Stomach (tissue), 9 donors: Measurements from ENCODE around the gene GJC3. TPM values are rescaled to one million over a fixed set of nuclear protein-coding genes. Genes with fewer than 3 reads are reported as not detected.
"Not testable (repeated sequence)": the region's sequence is repeated elsewhere in the genome, so short reads cannot be mapped to it uniquely, and the experiment has no call there.

Source experiments
- DNase-seq, 2 donors: peaks; one replicate each; pipeline versions ENCODE4 v3.0.0 to v3.0.0-alpha.2; 2013 to 2019
- H3K27ac ChIP-seq, 5 donors: fragments of 200-600 bp in 4 of 5; sonication (generic) in 4 of 5; one replicate each; pipeline ENCODE4 v1.5.1; 2013 to 2019; ENCODE audit warnings: mild to moderate bottlenecking in 1 of 5, moderate library complexity in 1 of 5
- H3K27me3 ChIP-seq, 3 donors: fragments of 200-600 bp; sonication (generic); one replicate each; pipeline ENCODE4 v1.5.1; 2017 to 2019; ENCODE audit warnings: mixed run types in 1 of 3
- H3K36me3 ChIP-seq, 4 donors: fragments of 200-600 bp; sonication (generic); 1 replicate in 3 of 4; 2 replicates in 1 of 4; pipeline ENCODE4 v1.5.1; 2016 to 2019
- H3K4me1 ChIP-seq, 4 donors: fragments of 200-600 bp; sonication (generic); one replicate each; pipeline ENCODE4 v1.5.1; 2016 to 2019
- H3K4me3 ChIP-seq, 4 donors: fragments of 200-600 bp; sonication (generic) in 3 of 4; one replicate each; pipeline ENCODE4 v1.5.1; 2016 to 2019; ENCODE audit warnings: mild to moderate bottlenecking in 1 of 4
- H3K9me3 ChIP-seq, 4 donors: fragments of 200-600 bp; sonication (generic); one replicate each; pipeline ENCODE4 v1.5.1; 2016 to 2019
- CTCF ChIP-seq, 7 experiments: fragments of 450-650 bp in 4 of 7; fragments of 200-600 bp in 3 of 7; sonication (generic) in 3 of 7; IDR thresholded peaks; one replicate each; pipeline ENCODE4 v1.5.1; 2016 to 2019; ENCODE audit warnings: antibody characterized with exemption in 7 of 7, control low read depth in 2 of 7, mild to moderate bottlenecking in 1 of 7
- EP300 ChIP-seq: sonication (generic); formaldehyde crosslinking; IDR thresholded peaks from one replicate; pipeline ENCODE4 v1.6.1; 2017; ENCODE audit warnings: antibody characterized with exemption
- POLR2A ChIP-seq, 4 donors: fragments of 450-650 bp; IDR thresholded peaks; one replicate each; pipeline ENCODE4 v1.6.1; 2016; ENCODE audit warnings: antibody characterized with exemption in 4 of 4, control low read depth in 2 of 4, mild to moderate bottlenecking in 1 of 4, moderate library complexity in 1 of 4
- POLR2AphosphoS5 ChIP-seq, 3 donors: sonication (generic); formaldehyde crosslinking; IDR thresholded peaks; one replicate each; pipeline ENCODE4 v1.6.1; 2016; ENCODE audit warnings: antibody characterized with exemption in 3 of 3
- WGBS, 5 donors: extraction: QIAGEN DNeasy Blood & Tissue Kit in 3 of 5; methylation state at CpG; one replicate each; pipeline versions ENCODE4 v1.1.5 to v1.1.7; 2013 to 2018; 5-methylcytosine and 5-hydroxymethylcytosine counted together
- intact Hi-C: fragments of 100-400 bp; cut with DNase I; formaldehyde crosslinking; loops from one replicate; pipeline ENCODE4 v1.15.1; 2023; ENCODE audit warnings: low total_unique reads
- polyA plus RNA-seq, 3 donors: library from polyadenylated mRNA; stranded (reverse); fragments of 200-250 nt; gene quantifications; one replicate each; pipeline ENCODE4 v1.2.3, GENCODE V29; 2013
- total RNA-seq, 5 donors: library from RNA; depleted of rRNA; stranded (reverse); fragments of >200 nt; gene quantifications; one replicate each; pipeline versions ENCODE4 v1.1.0 to v1.2.3, GENCODE V29; 2014 to 2016
- donor health status: healthy with polysubstance abuse.
- donor health status: Bipolar disorder and iron deficiency.
- donor health status: healthy.

The GJC3 gene
- total and polyA plus RNA-seq, 8 donors, result 0.15 to 0.75 TPM; not detected in 6

GRCh38 chr7:99938296-99938695 lies 8.9 kb upstream of the GJC3 start:
- Histone ChIP-seq H3K36me3 (no peaks in the 10 kb centered on the region), H3K9me3 (peaks cover 0 to 13% (median 8%) of the 10 kb centered on the region in 4 donors), H3K27me3 (peaks cover 0 to 26% (median 4%) of the 10 kb centered on the region in 3 donors), H3K4me1 (no peaks in the 10 kb centered on the region), H3K27ac (no peak overlapping the region), H3K4me3 (no peak overlapping the region)
- TF ChIP-seq CTCF (IDR thresholded peaks at IDR 0.05) (no peak), EP300 (no peak), POLR2AphosphoS5 (IDR thresholded peaks at IDR 0.05) (no peak), POLR2A (IDR thresholded peaks at IDR 0.05) (no peak)
- intact Hi-C loops, result no loop called here
- WGBS, 5 donors, result 74 to 94% (median 88%) methylated on average over 2 of the region's 2 CpGs
- DNase-seq, result no peak

GRCh38 chr7:99935009-99935408 lies 5.6 kb upstream of the GJC3 start:
- peaks cover 0 to 13% (median 8%) of the 10 kb centered on the region in 4 donors for H3K9me3 ChIP-seq
- H3K36me3 ChIP-seq, H3K4me3 ChIP-seq, intact Hi-C loops, H3K4me1 ChIP-seq, DNase-seq, H3K27ac ChIP-seq: not testable (repeated sequence)
- WGBS, 5 donors, result 37 to 48% (median 45%) methylated on average over 4 of the region's 4 CpGs
- H3K27me3 ChIP-seq, result peaks cover 0 to 26% (median 4%) of the 10 kb centered on the region in 3 donors

- Histone ChIP-seq H3K4me3 (no peak overlapping the region), H3K27ac (no peak overlapping the region), H3K9me3 (no peaks in the 10 kb centered on the region), H3K4me1 (peaks cover 0 to 13% (median 6%) of the 10 kb centered on the region in 4 donors), H3K36me3 (no peaks in the 10 kb centered on the region), H3K27me3 (peaks cover 0 to 44% (median 4%) of the 10 kb centered on the region in 3 donors)
- no peak for DNase-seq
- intact Hi-C loops, result no loop called here
- WGBS, 5 donors, result 81 to 88% (median 84%) methylated on average over 3 of the region's 3 CpGs
- TF ChIP-seq POLR2AphosphoS5 (IDR thresholded peaks at IDR 0.05) (no peak), EP300 (no peak)
Measured at GRCh38 chr7:99930376-99930775, 956 bp upstream of the GJC3 start.

GRCh38 chr7:99929730-99930053 lies 272 bp upstream of the GJC3 start:
- intact Hi-C loops, result no loop called here

GRCh38 chr7:99928188-99928587 lies 1.2 kb downstream of the GJC3 start:
- Histone ChIP-seq H3K9me3 (no peaks in the 10 kb centered on the region), H3K4me3 (no peak overlapping the region), H3K36me3 (no peaks in the 10 kb centered on the region), H3K4me1 (peaks cover 0 to 13% (median 6%) of the 10 kb centered on the region in 4 donors), H3K27ac (no peak overlapping the region), H3K27me3 (peaks cover 0 to 25% (median 0%) of the 10 kb centered on the region in 3 donors)
- TF ChIP-seq EP300, result no peak
- TF ChIP-seq POLR2A (IDR thresholded peaks at IDR 0.05), result no peak
- TF ChIP-seq CTCF (IDR thresholded peaks at IDR 0.05), result no peak
- no peak for TF ChIP-seq POLR2AphosphoS5 (IDR thresholded peaks at IDR 0.05)
- DNase-seq, result no peak
- intact Hi-C loops, result no loop called here
- WGBS, 5 donors, result 72 to 88% (median 80%) methylated on average over 2 of the region's 2 CpGs

More at GRCh38 chr7:99929730-99930053, 272 bp upstream of the GJC3 start:
- H3K36me3 ChIP-seq, result no peaks in the 10 kb centered on the region
- peaks cover 0 to 38% (median 0%) of the 10 kb centered on the region in 3 donors for H3K27me3 ChIP-seq
- H3K4me1 ChIP-seq, result peaks cover 0 to 13% (median 6%) of the 10 kb centered on the region in 4 donors
- no peaks in the 10 kb centered on the region for H3K9me3 ChIP-seq
- no peak overlapping the region for H3K27ac ChIP-seq
- DNase-seq, result no peak
- WGBS, 5 donors, result 16 to 27% (median 23%) methylated on average over 2 of the region's 2 CpGs
- TF ChIP-seq CTCF (IDR thresholded peaks at IDR 0.05), result no peak
- no peak for TF ChIP-seq POLR2A (IDR thresholded peaks at IDR 0.05)
- no peak for TF ChIP-seq POLR2AphosphoS5 (IDR thresholded peaks at IDR 0.05)
- no peak for TF ChIP-seq EP300
- no peak overlapping the region for H3K4me3 ChIP-seq
